ENCODE data around the gene TRIML2.
A peak's percentile ranks its signal among the peaks of the same experiment; 100 is the strongest.

The TRIML2 gene, protein sequence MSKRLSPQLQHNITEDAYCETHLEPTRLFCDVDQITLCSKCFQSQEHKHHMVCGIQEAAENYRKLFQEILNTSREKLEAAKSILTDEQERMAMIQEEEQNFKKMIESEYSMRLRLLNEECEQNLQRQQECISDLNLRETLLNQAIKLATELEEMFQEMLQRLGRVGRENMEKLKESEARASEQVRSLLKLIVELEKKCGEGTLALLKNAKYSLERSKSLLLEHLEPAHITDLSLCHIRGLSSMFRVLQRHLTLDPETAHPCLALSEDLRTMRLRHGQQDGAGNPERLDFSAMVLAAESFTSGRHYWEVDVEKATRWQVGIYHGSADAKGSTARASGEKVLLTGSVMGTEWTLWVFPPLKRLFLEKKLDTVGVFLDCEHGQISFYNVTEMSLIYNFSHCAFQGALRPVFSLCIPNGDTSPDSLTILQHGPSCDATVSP

GRCh38 chr4:188109157-188109755 lies at the start of gene TRIML2:
Gene TRIML2 (minus strand): TSS chr4:188109603. CDS start chr4:188105368, 4,235 bp downstream.
- no peak for DNase-seq (ENCODE audit: low read depth)

DNA sequence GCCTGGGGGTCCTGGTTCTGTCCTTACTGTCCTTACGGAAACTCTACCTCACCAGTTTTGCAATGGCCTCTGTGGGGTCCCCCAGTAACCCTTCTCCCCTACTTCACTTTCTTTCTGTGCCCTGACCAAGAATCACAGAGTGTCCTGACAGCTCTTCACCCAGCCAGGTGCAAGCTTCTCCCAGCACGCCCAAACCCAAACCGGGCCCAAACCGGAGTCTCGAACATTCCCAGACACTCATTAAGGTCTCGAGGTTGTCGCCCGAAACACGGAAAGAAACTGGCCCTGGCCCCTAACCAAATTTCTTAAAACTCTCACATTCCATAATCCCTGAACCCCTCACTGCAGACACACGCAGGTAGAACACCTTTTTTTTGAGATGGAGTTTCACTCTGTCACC lies 48.9 kb upstream of the TRIML2 start:
- no peak for DNase-seq (ENCODE audit: low read depth)

DNA sequence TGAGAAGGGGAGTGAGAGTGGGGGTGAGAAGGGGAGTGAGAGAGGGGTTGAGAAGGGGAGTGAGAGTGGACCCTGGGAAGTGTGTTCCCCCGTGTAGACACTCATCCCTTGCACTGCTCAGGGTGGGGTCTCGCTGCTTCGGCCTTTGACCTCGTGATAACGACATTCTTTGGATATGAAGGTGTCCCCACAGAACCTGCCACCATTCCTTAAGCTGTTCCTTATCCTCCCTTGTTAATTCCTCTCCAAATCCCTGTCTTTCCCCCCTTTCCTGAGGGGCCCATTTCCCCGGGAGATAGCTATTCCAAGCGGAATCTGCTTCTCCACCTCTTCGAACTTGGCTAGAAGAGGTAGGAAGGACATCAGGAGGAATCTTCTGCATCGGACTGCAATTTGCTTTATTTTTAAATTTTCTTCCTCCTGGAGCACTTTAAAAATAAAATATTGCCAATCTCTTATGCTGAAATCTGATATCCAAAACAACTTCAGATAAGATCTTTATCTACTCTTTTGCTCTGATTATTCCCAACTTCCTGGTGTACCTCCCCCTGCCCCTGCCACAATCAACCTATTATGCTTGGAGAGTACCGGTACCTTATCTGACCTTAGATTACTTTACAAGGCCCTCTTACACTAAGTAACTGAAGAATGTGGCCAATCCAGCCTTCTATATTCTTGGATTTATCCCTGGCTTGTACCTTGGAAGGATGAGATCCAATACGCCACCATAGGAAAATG lies 45.4 kb upstream of the TRIML2 start:
- no peak for DNase-seq (ENCODE audit: low read depth)

- no peak for DNase-seq (ENCODE audit: low read depth)
These were observed 38.4 kb upstream of the TRIML2 start for GRCh38 chr4:188147776-188148175.

- DNase-seq (ENCODE audit: low read depth): no peak
These were observed 37.8 kb upstream of the TRIML2 start for GRCh38 chr4:188147176-188147575.

DNA sequence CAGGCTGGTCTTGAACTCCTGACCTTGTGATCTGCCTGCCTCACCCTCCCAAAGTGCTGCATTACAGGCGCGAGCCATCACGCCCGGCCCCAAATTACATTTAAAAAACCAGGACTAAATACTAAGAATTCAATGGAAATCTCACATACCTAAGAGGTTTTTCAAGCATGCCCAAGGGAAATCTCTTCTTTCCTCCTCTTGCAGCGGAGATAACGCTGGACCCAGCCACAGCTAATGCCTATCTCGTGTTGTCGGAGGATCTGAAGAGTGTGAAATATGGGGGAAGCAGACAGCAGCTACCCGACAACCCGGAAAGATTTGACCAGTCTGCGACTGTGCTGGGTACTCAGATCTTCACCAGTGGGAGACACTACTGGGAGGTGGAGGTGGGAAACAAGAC lies 37.2 kb upstream of the TRIML2 start:
- DNase-seq (ENCODE audit: low read depth): no peak

DNA sequence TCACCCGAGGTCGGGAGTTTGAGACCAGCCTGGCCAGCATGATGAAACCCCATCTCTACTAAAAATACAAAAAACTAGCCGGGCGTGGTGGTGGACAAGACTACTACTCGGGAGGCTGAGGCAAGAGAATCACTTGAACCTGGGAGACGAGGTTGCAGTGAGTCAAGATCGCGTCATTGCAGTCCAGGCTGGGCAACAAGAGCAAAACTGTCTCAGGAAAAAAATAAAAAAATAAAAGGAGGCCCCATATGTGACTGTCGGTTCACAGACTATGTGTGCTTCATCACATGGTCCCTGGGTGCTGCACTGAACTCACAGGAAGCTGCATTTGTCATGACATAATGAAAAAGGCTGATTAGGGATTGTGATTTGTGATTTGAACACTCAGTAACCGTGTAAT lies 36.2 kb upstream of the TRIML2 start:
- no peak for DNase-seq (ENCODE audit: low read depth)

DNA sequence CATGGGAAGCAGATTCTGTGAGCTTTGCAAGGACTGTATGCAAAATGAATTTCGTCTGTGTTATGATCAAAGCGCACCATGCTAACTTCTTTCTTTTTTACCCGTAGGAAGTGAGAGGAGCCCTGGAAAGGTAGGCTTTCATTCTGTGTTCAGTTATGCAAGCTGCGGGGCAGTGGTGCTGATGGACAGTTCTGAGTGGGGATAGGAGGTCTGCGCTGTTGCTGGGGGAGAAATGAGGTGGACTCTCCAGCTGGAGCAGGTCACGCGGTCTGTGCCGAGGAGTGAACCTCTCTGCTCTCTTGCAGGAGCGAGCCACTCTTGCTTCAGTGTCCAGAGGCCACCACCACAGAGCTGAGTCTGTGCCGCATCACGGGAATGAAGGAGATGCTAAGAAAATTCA lies 34.3 kb upstream of the TRIML2 start:
- no peak for DNase-seq (ENCODE audit: low read depth)

GRCh38 chr4:188139671-188140070 lies 30.3 kb upstream of the TRIML2 start:
- DNase-seq (ENCODE audit: low read depth): no peak

- no peak for DNase-seq (ENCODE audit: low read depth)
These were observed 29.7 kb upstream of the TRIML2 start, which contains the start of gene TRIML1 for GRCh38 chr4:188139141-188139540. Gene TRIML1 (plus strand): TSS chr4:188139441. CDS start chr4:188139559, 118 bp downstream.

DNA sequence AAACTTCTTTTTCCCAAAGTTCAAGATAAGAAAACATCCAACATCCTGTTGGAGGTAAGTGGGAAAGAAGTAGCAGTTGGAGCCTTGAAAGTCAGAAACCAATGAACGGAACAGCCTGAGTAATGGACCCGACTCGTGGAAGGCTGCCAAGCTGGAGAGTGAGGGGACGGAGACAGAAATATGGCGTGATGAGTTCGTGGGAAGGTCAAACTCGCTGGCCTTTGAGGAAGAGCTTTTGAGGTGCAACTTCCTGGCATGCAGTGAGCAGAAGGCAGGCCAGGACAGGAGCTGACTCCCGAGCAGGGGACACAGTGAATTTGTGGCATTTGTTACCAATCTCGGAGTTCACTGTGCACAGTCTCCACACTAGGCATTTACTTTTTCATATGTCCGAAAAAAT lies 28.8 kb upstream of the TRIML2 start:
- DNase-seq (ENCODE audit: low read depth): no peak

DNA sequence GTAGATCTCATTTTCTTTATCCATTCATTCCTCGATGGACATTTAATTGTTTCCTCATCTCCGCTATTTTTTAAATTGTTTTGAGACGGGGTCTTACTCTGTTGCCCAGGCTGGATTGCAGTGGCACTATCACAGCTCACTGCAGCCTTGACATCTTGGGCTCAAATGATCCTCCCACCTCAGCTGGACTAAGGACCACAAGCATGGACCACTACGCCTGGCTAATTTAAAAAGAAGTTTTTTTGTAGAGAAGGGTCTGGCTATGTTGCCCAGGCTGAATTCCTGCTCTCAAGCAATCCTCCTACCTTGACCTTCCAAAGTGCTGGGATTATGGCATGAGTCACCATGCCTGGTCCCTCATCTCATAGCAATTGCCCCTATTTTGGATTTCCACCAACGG lies 22.8 kb upstream of the TRIML2 start:
- no peak for DNase-seq (ENCODE audit: low read depth)

- no peak for DNase-seq (ENCODE audit: low read depth)
These were observed 21.0 kb upstream of the TRIML2 start for GRCh38 chr4:188130355-188130754.

- peak; percentile 46 for DNase-seq (ENCODE audit: low read depth)
These were observed 17.9 kb upstream of the TRIML2 start for GRCh38 chr4:188127214-188127874.

GRCh38 chr4:188121530-188121929 lies 12.1 kb upstream of the TRIML2 start:
- DNase-seq (ENCODE audit: low read depth): no peak

DNA sequence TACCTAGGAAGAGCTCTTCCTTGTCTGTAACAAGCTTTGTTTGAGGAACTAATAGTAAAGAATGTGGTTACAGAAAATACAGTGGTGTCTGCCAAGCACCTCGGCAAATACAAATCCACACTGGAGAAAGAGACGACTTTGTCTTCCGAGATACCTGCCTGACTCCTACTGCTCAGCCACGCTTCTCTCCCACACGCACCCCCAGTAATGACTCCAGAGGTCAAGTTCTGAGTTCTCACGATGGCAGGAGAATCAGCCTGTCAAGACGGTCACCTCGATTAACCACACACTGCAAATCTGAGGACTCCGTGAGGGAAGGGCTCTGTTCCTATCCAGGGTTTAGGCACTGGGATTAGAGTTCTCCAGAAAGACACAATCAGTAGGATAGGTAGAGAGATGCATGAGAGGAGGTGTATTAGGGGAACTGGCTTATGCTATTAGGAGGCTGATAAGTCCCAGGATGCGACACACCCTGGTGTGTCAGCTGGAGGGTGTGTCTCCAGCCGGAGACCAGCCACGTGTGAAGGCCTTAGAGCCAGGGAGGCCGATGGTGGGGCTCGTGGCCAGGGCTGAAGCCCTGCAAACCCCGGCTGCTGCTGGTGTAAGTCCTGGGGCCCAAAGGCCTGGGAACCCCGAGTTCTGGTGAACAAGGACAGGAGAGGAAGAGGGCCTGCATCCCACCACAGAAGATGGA lies 8.4 kb upstream of the TRIML2 start:
- no peak for DNase-seq (ENCODE audit: low read depth)

GRCh38 chr4:188113156-188113555 lies 3.8 kb upstream of the TRIML2 start:
- no peak for DNase-seq (ENCODE audit: low read depth)

DNA sequence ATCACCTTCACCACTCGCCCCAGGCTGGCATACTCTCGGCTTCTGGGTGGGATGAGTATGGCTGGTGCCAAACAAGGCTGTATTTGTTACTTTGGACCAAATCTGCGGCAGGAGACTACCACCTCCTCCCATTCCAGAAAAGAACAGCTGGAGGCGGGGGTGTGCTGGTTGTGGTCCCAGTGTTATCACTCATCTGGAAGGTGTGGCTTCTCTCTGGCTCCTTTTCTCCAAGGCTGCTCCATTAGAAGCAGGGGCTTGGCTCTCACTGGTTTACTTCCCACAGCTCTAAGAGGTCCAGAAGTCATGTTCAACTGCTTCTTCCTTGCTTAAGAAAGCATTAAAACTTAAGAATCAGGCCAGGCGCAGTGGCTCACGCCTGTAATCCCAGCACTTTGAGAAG lies 2.6 kb upstream of the TRIML2 start:
- no peak for DNase-seq (ENCODE audit: low read depth)

DNA sequence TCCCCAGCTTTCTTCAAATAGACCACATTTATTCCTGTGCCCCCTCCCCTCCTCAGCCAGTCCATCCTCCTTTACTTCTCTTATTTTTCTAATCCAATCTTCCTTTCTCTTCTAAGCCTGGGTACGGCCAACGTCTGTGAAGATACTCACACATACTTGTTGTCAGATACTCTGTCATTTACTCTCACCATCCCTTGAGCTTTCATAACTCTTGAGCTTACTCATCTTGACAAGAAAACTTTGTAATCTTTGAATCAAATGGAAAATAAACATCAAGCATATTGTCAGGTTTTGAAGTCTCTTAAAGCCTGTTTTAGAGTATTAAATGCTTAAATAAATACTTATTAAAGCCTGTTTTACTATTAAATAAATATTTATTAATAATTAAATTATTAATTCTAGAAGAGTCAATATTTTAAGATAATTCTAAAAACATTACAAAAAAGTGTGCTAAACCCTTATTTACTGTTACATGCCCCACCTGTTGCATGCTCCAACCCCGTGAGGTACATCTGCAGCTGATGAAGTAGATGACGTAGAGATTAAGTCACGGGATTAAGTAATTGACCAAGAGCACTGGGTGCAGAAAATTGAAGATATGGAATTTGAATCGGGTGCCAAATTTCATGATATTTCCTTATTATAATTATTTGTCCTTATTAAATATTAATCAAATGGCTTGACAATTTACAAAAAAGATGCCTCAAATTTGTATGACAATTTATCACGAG lies 1.5 kb upstream of the TRIML2 start:
- peak; percentile 13 for DNase-seq (ENCODE audit: low read depth)

DNA sequence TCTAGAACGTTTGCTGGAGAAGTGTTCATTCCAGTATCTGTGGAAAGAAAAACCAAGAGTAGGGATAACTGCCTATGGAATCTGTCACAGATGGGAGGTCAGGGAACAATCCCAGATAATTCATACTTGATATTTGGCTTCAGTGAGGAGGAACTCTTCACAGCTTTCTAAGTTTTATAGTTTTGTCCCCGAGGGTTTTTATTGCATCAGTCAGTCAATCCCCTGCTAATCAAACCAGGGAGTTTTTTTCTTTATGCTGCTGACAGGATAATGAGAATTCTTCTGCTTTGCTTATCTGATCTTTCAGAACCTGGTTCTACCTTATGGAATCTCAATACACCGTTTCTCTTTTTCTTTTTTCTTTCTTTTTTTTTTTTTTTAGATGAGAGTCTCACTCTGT lies 633 bp upstream of the TRIML2 start:
- DNase-seq (ENCODE audit: low read depth): no peak
